Measurements from ENCODE around the gene RPH3AL. TPM values are rescaled to one million over a fixed set of nuclear protein-coding genes. Genes with fewer than 3 reads are reported as not detected.

RPH3AL gene
- total and polyA plus RNA-seq, 2 of the 8 experiments (the other 6 are each of a cell fraction or from before 2014, with no cell fraction given) = 5.6 to 5.8 TPM

GRCh38 chr17:189444-189843, 163.2 kb downstream of the RPH3AL start:
- Histone ChIP-seq H3K18ac (ENCODE audit: extremely low read depth, low read length) (no peak overlapping the region), H4K8ac (ENCODE audit: extremely low read depth, insufficient read depth, low read length) (no peak overlapping the region), H4K91ac (replicated peaks; ENCODE audit: insufficient read length, low read length) (no peak overlapping the region), H3K27me3 (replicated peaks in 1 of 4; ENCODE audit: control insufficient read depth in 3 of 4, extremely low read depth in 1 of 4, insufficient read depth in 3 of 4, low read length in 3 of 4) (peaks cover 0 to 4% (median 2%) of the 10 kb centered on the region in 4 experiments; a peak in 1 of 7 replicates), H2AFZ (ENCODE audit: low read length) (no peak overlapping the region), H3K79me1 (ENCODE audit: low read depth, low read length) (no peaks in the 10 kb centered on the region), H3K79me2 (ENCODE audit: control insufficient read depth in 1 of 2, insufficient read depth in 2 of 2, low read length in 2 of 2) (no peaks in the 10 kb centered on the region), H3K4me2 (ENCODE audit: insufficient read depth in 1 of 2, low read depth in 2 of 2, low read length in 2 of 2) (no peak overlapping the region), H3K36me3 (ENCODE audit: control insufficient read depth in 2 of 4, insufficient read depth in 4 of 4, low read length in 3 of 4) (no peaks in the 10 kb centered on the region), H2BK5ac (ENCODE audit: low read depth, low read length) (no peak overlapping the region), H3K4me1 (replicated peaks in 1 of 4; ENCODE audit: control insufficient read depth in 3 of 4, insufficient read depth in 4 of 4, low read length in 3 of 4) (peaks cover 0 to 9% (median 3%) of the 10 kb centered on the region in 4 experiments; a peak in 4 of 7 replicates), H3K27ac (ENCODE audit: low read depth, low read length) (no peak overlapping the region), H2AK5ac (ENCODE audit: low read depth, low read length) (no peak overlapping the region), H2BK15ac (ENCODE audit: low read length) (no peak overlapping the region), H2BK120ac (replicated peaks; ENCODE audit: low read depth, low read length) (no peak overlapping the region), H3K56ac (replicated peaks; ENCODE audit: insufficient read length, low read depth, low read length) (no peak overlapping the region), H3K14ac (ENCODE audit: insufficient read length) (no peak overlapping the region), H4K5ac (ENCODE audit: insufficient read length, low read depth, low read length) (no peak overlapping the region), H3K23ac (ENCODE audit: insufficient read length) (no peak overlapping the region), H4K20me1 (replicated peaks in 1 of 2; ENCODE audit: control insufficient read depth in 1 of 2, insufficient read depth in 2 of 2, low read length in 2 of 2) (no peaks in the 10 kb centered on the region), H3K4ac (replicated peaks; ENCODE audit: insufficient read length, low read depth, low read length) (no peak overlapping the region), H2BK12ac (ENCODE audit: low read depth, low read length) (no peak overlapping the region), H2BK20ac (ENCODE audit: low read length) (no peak overlapping the region), H3K9me3 (ENCODE audit: insufficient read depth in 2 of 2, low read depth in 1 of 2, low read length in 1 of 2) (no peaks in the 10 kb centered on the region), H3K23me2 (ENCODE audit: low read depth, low read length) (no peaks in the 10 kb centered on the region), H3K9ac (replicated peaks in 1 of 4; ENCODE audit: extremely low read depth in 1 of 4, low read depth in 3 of 4, low read length in 3 of 4) (no peak overlapping the region), H3K4me3 (ENCODE audit: extremely low read depth in 1 of 4, insufficient read depth in 2 of 4, low read depth in 3 of 4, low read length in 4 of 4) (no peak overlapping the region)
- DNase-seq (ENCODE audit: low read depth in 1 of 2, low spot score in 2 of 2) (no peak), FAIRE-seq (no peak)
- WGBS, 2 experiments (ENCODE audit: extremely low coverage in 1 of 2, insufficient coverage in 1 of 2, insufficient read length in 1 of 2, insufficient replicate concordance in 2 of 2, low coverage in 1 of 2, low lambda C conversion rate in 2 of 2, missing lambda C conversion rate in 1 of 2) = 80% methylated on average over 7 of the region's 7 CpGs; no CpG with 5 or more reads in 1 of the 2 experiments
- ChIA-PET POLR2A (ENCODE audit: partially characterized antibody) (no interaction called here), CTCF (ENCODE audit: partially characterized antibody) (no interaction called here)
- TF ChIP-seq TCF12 (IDR thresholded peaks at IDR 0.05; ENCODE audit: low read depth, low read length) (no peak), YY1 (IDR thresholded peaks at IDR 0.05; ENCODE audit: low read depth, low read length) (no peak), BRCA1 (IDR thresholded peaks at IDR 0.05; ENCODE audit: low read depth, low read length) (no peak), SP1 (IDR thresholded peaks at IDR 0.05; ENCODE audit: low read depth, low read length) (no peak)

Data from H1 (cell line).